IMR-90 (cell line): ENCODE results near the gene ITGA5. TPM values are rescaled to one million over a fixed set of nuclear protein-coding genes. Genes with fewer than 3 reads are reported as not detected.

Experiments used
- CEBPB ChIP-seq: IDR thresholded peaks from 2 replicates; pipeline ENCODE4 v1.6.1; 2012; ENCODE audit warnings: low read depth, low read length, improper control_type of control experiment
- CHD1 ChIP-seq: IDR thresholded peaks from 2 replicates; pipeline ENCODE4 v1.6.1; 2012; ENCODE audit warnings: low read depth, low read length, improper control_type of control experiment
- MAFK ChIP-seq: IDR thresholded peaks from 2 replicates; pipeline ENCODE4 v1.6.1; 2012; ENCODE audit warnings: low read depth, low read length, improper control_type of control experiment
- MXI1 ChIP-seq: IDR thresholded peaks from 2 replicates; pipeline ENCODE4 v1.6.1; 2012; ENCODE audit warnings: low read depth, mild to moderate bottlenecking, low read length, moderate library complexity, borderline replicate concordance
- POLR2A ChIP-seq: IDR thresholded peaks from 2 replicates; pipeline ENCODE4 v1.6.1; 2012; ENCODE audit warnings: mild to moderate bottlenecking, low read depth, low read length
- polyA plus RNA-seq, 3 experiments: library from polyadenylated mRNA; depleted of rRNA; stranded (reverse); fragments of >200 nt; gene quantifications; 2 replicates each; pipeline ENCODE4 v1.2.3, GENCODE V29; 2012; ENCODE audit warnings: low replicate concordance in 1 of 3
- total RNA-seq: library from RNA; depleted of rRNA; stranded (reverse); fragments of >200 nt; gene quantifications from 2 replicates; pipeline ENCODE4 v1.2.3, GENCODE V29; 2012

ITGA5 gene
- total and polyA plus RNA-seq, 2 of the 4 experiments (the other 2 are of a cell fraction), result 159 to 259 TPM

GRCh38 chr12:54368709-54369596 lies 50.1 kb downstream of the ITGA5 start (continued):
- no peak for TF ChIP-seq CEBPB
- no peak for TF ChIP-seq MXI1
- no peak for TF ChIP-seq CHD1
- no peak for TF ChIP-seq MAFK
- no peak for TF ChIP-seq POLR2A
